ENCODE data around the gene FXYD2.

The FXYD2 gene

GRCh38 chr11:117805045-117805444, 19.5 kb downstream of the FXYD2 start:
- DNase-seq (ENCODE audit: low read depth in 4 of 4, low spot score in 1 of 4): no peak

GRCh38 chr11:117803896-117804295, 20.6 kb downstream of the FXYD2 start:
- no peak for DNase-seq (ENCODE audit: low read depth in 4 of 4, low spot score in 1 of 4)

- DNase-seq (ENCODE audit: low read depth in 4 of 4, low spot score in 1 of 4): no peak
Observed at GRCh38 chr11:117799634-117800033, 24.9 kb downstream of the FXYD2 start.

GRCh38 chr11:117796872-117797529, 27.5 kb downstream of the FXYD2 start, which contains the start of gene DSCAML1:
Gene DSCAML1, minus strand, starts transcription at chr11:117797216. Its CDS starts 137 bp downstream, at chr11:117797079.
- DNase-seq (ENCODE audit: low read depth in 4 of 4, low spot score in 1 of 4): no peak

- DNase-seq (ENCODE audit: low read depth in 4 of 4, low spot score in 1 of 4): no peak
Observed at GRCh38 chr11:117796456-117796871, 28.1 kb downstream of the FXYD2 start.

- no peak for DNase-seq (ENCODE audit: low read depth in 4 of 4, low spot score in 1 of 4)
Observed at GRCh38 chr11:117795638-117796455, 28.7 kb downstream of the FXYD2 start.

- DNase-seq (ENCODE audit: low read depth in 4 of 4, low spot score in 1 of 4): no peak
Observed at GRCh38 chr11:117794772-117795629, 29.5 kb downstream of the FXYD2 start.

- DNase-seq (ENCODE audit: low read depth in 4 of 4, low spot score in 1 of 4): no peak
Observed at GRCh38 chr11:117794135-117794534, 30.4 kb downstream of the FXYD2 start.

GRCh38 chr11:117793583-117793982, 31.0 kb downstream of the FXYD2 start:
- DNase-seq (ENCODE audit: low read depth in 4 of 4, low spot score in 1 of 4): no peak

- DNase-seq (ENCODE audit: low read depth in 4 of 4, low spot score in 1 of 4): no peak
Observed at GRCh38 chr11:117792992-117793391, 31.6 kb downstream of the FXYD2 start.

GRCh38 chr11:117792241-117792640, 32.3 kb downstream of the FXYD2 start:
- no peak for DNase-seq (ENCODE audit: low read depth in 4 of 4, low spot score in 1 of 4)

GRCh38 chr11:117790279-117790678, 34.3 kb downstream of the FXYD2 start:
- no peak for DNase-seq (ENCODE audit: low read depth in 4 of 4, low spot score in 1 of 4)

GRCh38 chr11:117789241-117789640, 35.3 kb downstream of the FXYD2 start:
- no peak for DNase-seq (ENCODE audit: low read depth in 4 of 4, low spot score in 1 of 4)

GRCh38 chr11:117786135-117786870, 38.2 kb downstream of the FXYD2 start:
- no peak for DNase-seq (ENCODE audit: low read depth in 4 of 4, low spot score in 1 of 4)

- DNase-seq (ENCODE audit: low read depth in 4 of 4, low spot score in 1 of 4): no peak
Observed at GRCh38 chr11:117782101-117782500, 42.4 kb downstream of the FXYD2 start.

GRCh38 chr11:117781627-117782026, 42.9 kb downstream of the FXYD2 start:
- no peak for DNase-seq (ENCODE audit: low read depth in 4 of 4, low spot score in 1 of 4)

GRCh38 chr11:117780456-117780855, 44.1 kb downstream of the FXYD2 start:
- DNase-seq (ENCODE audit: low read depth in 4 of 4, low spot score in 1 of 4): no peak

GRCh38 chr11:117774553-117774952, 50.0 kb downstream of the FXYD2 start:
- no peak for DNase-seq (ENCODE audit: low read depth in 4 of 4, low spot score in 1 of 4)

GRCh38 chr11:117772360-117772759, 52.2 kb downstream of the FXYD2 start:
- DNase-seq (ENCODE audit: low read depth in 4 of 4, low spot score in 1 of 4): no peak

GRCh38 chr11:117771841-117772240, 52.7 kb downstream of the FXYD2 start:
- DNase-seq (ENCODE audit: low read depth in 4 of 4, low spot score in 1 of 4): no peak

GRCh38 chr11:117771197-117771596, 53.3 kb downstream of the FXYD2 start:
- no peak for DNase-seq (ENCODE audit: low read depth in 4 of 4, low spot score in 1 of 4)
